ENCODE data around the gene EFCAB6. TPM values are rescaled to one million over a fixed set of nuclear protein-coding genes. Genes with fewer than 3 reads are reported as not detected.

The EFCAB6 gene
- total and polyA plus RNA-seq, 7 experiments from 2014 or later = 0.08 to 1.4 (median 0.39) TPM; not detected in 1

GRCh38 chr22:43841742-43842141 lies 29.6 kb upstream of the EFCAB6 start:
- intact Hi-C loops (cut with micrococcal nuclease) = no loop called here
- no peaks in the 10 kb centered on the region for H3K27me3 Mint-ChIP-seq
- DNase-seq = no peak
- ATAC-seq = no peak
- CTCF ChIA-PET = no interaction called here
- no peak overlapping the region for H3K4me3 Mint-ChIP-seq
- H3K9me3 Mint-ChIP-seq = no peaks in the 10 kb centered on the region
- no peaks in the 10 kb centered on the region for H3K27me3 ChIP-seq (ENCODE audit: control insufficient read depth in 2 of 2, insufficient read depth in 2 of 2, low read length in 2 of 2)
- H3K4me3 ChIP-seq (ENCODE audit: low read length) = no peak overlapping the region
- no peaks in the 10 kb centered on the region for H3K36me3 ChIP-seq (ENCODE audit: control insufficient read depth in 2 of 3, insufficient read depth in 3 of 3, low read length in 3 of 3)
- POLR2A ChIA-PET = no interaction called here
- no peak overlapping the region for H3K27ac ChIP-seq (ENCODE audit: low read depth, low read length)
- no peaks in the 10 kb centered on the region for H3K4me1 ChIP-seq (ENCODE audit: control insufficient read depth in 2 of 2, insufficient read depth in 2 of 2, low read length in 2 of 2)
- peaks cover 0 to 1% (median 0%) of the 10 kb centered on the region in 7 donors for H3K4me1 Mint-ChIP-seq
- H3K36me3 Mint-ChIP-seq = no peaks in the 10 kb centered on the region
- no peaks in the 10 kb centered on the region for H3K9me3 ChIP-seq (ENCODE audit: control insufficient read depth in 2 of 3, low read length in 3 of 3)
- H3K27ac Mint-ChIP-seq = no peak overlapping the region

- intact Hi-C loops (cut with micrococcal nuclease) = no loop called here
- CTCF ChIA-PET = no interaction called here
- Mint-ChIP-seq H3K9me3 (no peaks in the 10 kb centered on the region), H3K36me3 (no peaks in the 10 kb centered on the region), H3K4me1 (peaks cover 0 to 1% (median 0%) of the 10 kb centered on the region in 7 donors), H3K27me3 (no peaks in the 10 kb centered on the region), H3K27ac (no peak overlapping the region), H3K4me3 (no peak overlapping the region)
- Histone ChIP-seq H3K9me3 (ENCODE audit: control insufficient read depth in 2 of 3, low read length in 3 of 3) (no peaks in the 10 kb centered on the region), H3K27me3 (ENCODE audit: control insufficient read depth in 2 of 2, insufficient read depth in 2 of 2, low read length in 2 of 2) (no peaks in the 10 kb centered on the region), H3K4me1 (ENCODE audit: control insufficient read depth in 2 of 2, insufficient read depth in 2 of 2, low read length in 2 of 2) (no peaks in the 10 kb centered on the region), H3K27ac (ENCODE audit: low read depth, low read length) (no peak overlapping the region), H3K36me3 (ENCODE audit: control insufficient read depth in 2 of 3, insufficient read depth in 3 of 3, low read length in 3 of 3) (no peaks in the 10 kb centered on the region), H3K4me3 (ENCODE audit: low read length) (no peak overlapping the region)
- ATAC-seq (no peak), DNase-seq (no peak)
- POLR2A ChIA-PET = no interaction called here
These were observed 28.7 kb upstream of the EFCAB6 start for GRCh38 chr22:43840851-43841250.

DNA sequence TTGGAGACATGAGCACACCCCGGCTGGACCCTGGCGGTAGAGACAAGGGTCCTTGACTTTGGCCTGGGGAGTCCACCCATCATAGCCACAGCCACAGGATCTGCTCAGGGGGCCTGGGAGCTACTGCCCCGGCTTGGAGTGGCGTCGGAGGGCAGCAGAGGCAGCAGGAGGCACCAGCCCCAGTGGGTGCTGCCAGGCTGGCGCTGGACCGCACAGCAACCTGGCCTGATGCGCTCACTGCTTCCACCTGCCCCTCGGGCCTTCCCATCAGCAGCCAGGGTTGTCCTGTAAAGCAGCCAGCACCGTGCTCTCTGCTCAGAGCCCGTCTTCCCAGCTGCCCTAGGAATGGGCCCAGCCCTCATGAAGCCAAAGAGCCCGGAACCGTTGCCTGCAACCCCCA lies 28.3 kb upstream of the EFCAB6 start:
- peaks cover 0 to 3% (median 3%) of the 10 kb centered on the region in 5 donors for H3K27me3 Mint-ChIP-seq
- no peaks in the 10 kb centered on the region for H3K4me1 ChIP-seq (ENCODE audit: control insufficient read depth in 2 of 2, insufficient read depth in 2 of 2, low read length in 2 of 2)
- H3K27ac ChIP-seq (ENCODE audit: low read depth, low read length) = no peak overlapping the region
- no peak overlapping the region for H3K4me3 Mint-ChIP-seq
- intact Hi-C loops (cut with micrococcal nuclease) = no loop called here
- no peaks in the 10 kb centered on the region for H3K36me3 Mint-ChIP-seq
- H3K27me3 ChIP-seq (ENCODE audit: control insufficient read depth in 2 of 2, insufficient read depth in 2 of 2, low read length in 2 of 2) = no peaks in the 10 kb centered on the region
- POLR2A ChIA-PET = no interaction called here
- H3K4me3 ChIP-seq (ENCODE audit: low read length) = no peak overlapping the region
- CTCF ChIA-PET = no interaction called here
- H3K4me1 Mint-ChIP-seq = peaks cover 0 to 1% (median 0%) of the 10 kb centered on the region in 7 donors
- no peaks in the 10 kb centered on the region for H3K36me3 ChIP-seq (ENCODE audit: control insufficient read depth in 2 of 3, insufficient read depth in 3 of 3, low read length in 3 of 3)
- no peak overlapping the region for H3K27ac Mint-ChIP-seq
- ATAC-seq = no peak
- no peaks in the 10 kb centered on the region for H3K9me3 Mint-ChIP-seq
- no peak for DNase-seq
- H3K9me3 ChIP-seq (ENCODE audit: control insufficient read depth in 2 of 3, low read length in 3 of 3) = no peaks in the 10 kb centered on the region

DNA sequence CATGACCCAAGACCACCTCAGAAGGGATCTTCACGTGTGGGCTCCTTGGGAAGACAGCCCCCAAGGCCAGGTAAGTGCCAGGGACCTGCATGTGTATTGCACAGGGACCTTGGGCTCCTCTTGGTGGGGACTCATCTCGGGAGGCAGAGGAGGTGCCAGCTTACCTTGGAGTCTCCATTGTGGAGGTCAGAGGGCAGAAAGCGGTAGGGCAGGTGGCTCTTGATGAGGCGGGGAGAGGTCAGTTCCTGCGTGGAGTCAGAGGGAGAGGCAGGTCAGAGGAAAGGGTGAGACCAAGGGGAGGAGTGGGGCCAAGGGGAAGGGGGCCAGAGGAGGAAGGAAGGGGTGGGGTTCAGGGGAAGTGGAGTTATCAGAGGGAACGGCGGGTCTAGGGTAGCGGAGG lies 27.7 kb upstream of the EFCAB6 start:
- Mint-ChIP-seq H3K4me3 (no peak overlapping the region), H3K36me3 (no peaks in the 10 kb centered on the region), H3K27ac (no peak overlapping the region), H3K27me3 (peaks cover 0 to 8% (median 7%) of the 10 kb centered on the region in 5 donors), H3K4me1 (peaks cover 0 to 1% (median 0%) of the 10 kb centered on the region in 7 donors), H3K9me3 (no peaks in the 10 kb centered on the region)
- CTCF ChIA-PET = no interaction called here
- no peaks in the 10 kb centered on the region for H3K4me1 ChIP-seq (ENCODE audit: control insufficient read depth in 2 of 2, insufficient read depth in 2 of 2, low read length in 2 of 2)
- no peak overlapping the region for H3K4me3 ChIP-seq (ENCODE audit: low read length)
- DNase-seq (no peak), ATAC-seq (no peak)
- H3K27me3 ChIP-seq (ENCODE audit: control insufficient read depth in 2 of 2, insufficient read depth in 2 of 2, low read length in 2 of 2) = no peaks in the 10 kb centered on the region
- no peak overlapping the region for H3K27ac ChIP-seq (ENCODE audit: low read depth, low read length)
- POLR2A ChIA-PET = no interaction called here
- no peaks in the 10 kb centered on the region for H3K36me3 ChIP-seq (ENCODE audit: control insufficient read depth in 2 of 3, insufficient read depth in 3 of 3, low read length in 3 of 3)
- H3K9me3 ChIP-seq (ENCODE audit: control insufficient read depth in 2 of 3, low read length in 3 of 3) = no peaks in the 10 kb centered on the region
- intact Hi-C loops (cut with micrococcal nuclease) = no loop called here

- H3K36me3 ChIP-seq (ENCODE audit: control insufficient read depth in 2 of 3, insufficient read depth in 3 of 3, low read length in 3 of 3) = no peaks in the 10 kb centered on the region
- H3K4me3 ChIP-seq (ENCODE audit: low read length) = no peak overlapping the region
- H3K27ac Mint-ChIP-seq = no peak overlapping the region
- peaks cover 0 to 8% (median 7%) of the 10 kb centered on the region in 5 donors for H3K27me3 Mint-ChIP-seq
- DNase-seq = no peak
- no peaks in the 10 kb centered on the region for H3K36me3 Mint-ChIP-seq
- intact Hi-C loops (cut with micrococcal nuclease) = no loop called here
- ATAC-seq = no peak
- H3K27ac ChIP-seq (ENCODE audit: low read depth, low read length) = no peak overlapping the region
- no peaks in the 10 kb centered on the region for H3K27me3 ChIP-seq (ENCODE audit: control insufficient read depth in 2 of 2, insufficient read depth in 2 of 2, low read length in 2 of 2)
- H3K4me3 Mint-ChIP-seq = no peak overlapping the region
- no peaks in the 10 kb centered on the region for H3K9me3 ChIP-seq (ENCODE audit: control insufficient read depth in 2 of 3, low read length in 3 of 3)
- no peaks in the 10 kb centered on the region for H3K4me1 ChIP-seq (ENCODE audit: control insufficient read depth in 2 of 2, insufficient read depth in 2 of 2, low read length in 2 of 2)
- H3K9me3 Mint-ChIP-seq = no peaks in the 10 kb centered on the region
- POLR2A ChIA-PET = no interaction called here
- CTCF ChIA-PET = no interaction called here
- peaks cover 0 to 1% (median 0%) of the 10 kb centered on the region in 7 donors for H3K4me1 Mint-ChIP-seq
These were observed 26.6 kb upstream of the EFCAB6 start for GRCh38 chr22:43838571-43839307.

DNA sequence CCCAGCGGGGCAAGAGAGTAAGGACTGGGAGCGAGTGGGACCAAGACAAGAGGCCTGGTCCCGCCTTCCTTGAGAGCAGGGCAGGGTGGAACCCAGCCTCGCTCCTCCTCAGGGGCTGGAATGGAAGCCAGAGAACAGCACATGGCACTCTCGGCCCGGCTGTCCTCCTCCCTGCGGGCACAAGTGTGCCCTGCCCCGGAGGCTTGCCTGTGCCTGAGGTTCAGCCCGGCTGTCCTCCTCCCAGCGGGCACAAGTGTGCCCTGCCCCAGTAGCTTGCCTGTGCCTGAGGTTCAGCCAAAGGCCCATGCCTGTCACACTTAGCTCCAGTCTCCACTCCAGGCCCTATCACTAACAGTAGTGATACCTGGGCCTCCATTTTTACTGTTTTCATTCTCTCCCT lies 26.1 kb upstream of the EFCAB6 start:
- Histone ChIP-seq H3K4me3 (ENCODE audit: low read length) (no peak overlapping the region), H3K9me3 (ENCODE audit: control insufficient read depth in 2 of 3, low read length in 3 of 3) (no peaks in the 10 kb centered on the region), H3K4me1 (ENCODE audit: control insufficient read depth in 2 of 2, insufficient read depth in 2 of 2, low read length in 2 of 2) (no peaks in the 10 kb centered on the region), H3K36me3 (ENCODE audit: control insufficient read depth in 2 of 3, insufficient read depth in 3 of 3, low read length in 3 of 3) (no peaks in the 10 kb centered on the region), H3K27me3 (ENCODE audit: control insufficient read depth in 2 of 2, insufficient read depth in 2 of 2, low read length in 2 of 2) (no peaks in the 10 kb centered on the region), H3K27ac (ENCODE audit: low read depth, low read length) (no peak overlapping the region)
- ChIA-PET CTCF (no interaction called here), POLR2A (no interaction called here)
- Mint-ChIP-seq H3K9me3 (no peaks in the 10 kb centered on the region), H3K4me3 (no peak overlapping the region), H3K4me1 (peaks cover 0 to 1% (median 0%) of the 10 kb centered on the region in 7 donors), H3K36me3 (no peaks in the 10 kb centered on the region), H3K27me3 (peaks cover 0 to 8% (median 7%) of the 10 kb centered on the region in 5 donors), H3K27ac (no peak overlapping the region)
- intact Hi-C loops (cut with micrococcal nuclease) = no loop called here
- ATAC-seq (no peak), DNase-seq (no peak)

GRCh38 chr22:43837666-43838065 lies 25.6 kb upstream of the EFCAB6 start:
- Histone ChIP-seq H3K9me3 (ENCODE audit: control insufficient read depth in 2 of 3, low read length in 3 of 3) (no peaks in the 10 kb centered on the region), H3K27ac (ENCODE audit: low read depth, low read length) (no peak overlapping the region), H3K4me3 (ENCODE audit: low read length) (no peak overlapping the region), H3K27me3 (ENCODE audit: control insufficient read depth in 2 of 2, insufficient read depth in 2 of 2, low read length in 2 of 2) (no peaks in the 10 kb centered on the region), H3K36me3 (ENCODE audit: control insufficient read depth in 2 of 3, insufficient read depth in 3 of 3, low read length in 3 of 3) (no peaks in the 10 kb centered on the region), H3K4me1 (ENCODE audit: control insufficient read depth in 2 of 2, insufficient read depth in 2 of 2, low read length in 2 of 2) (no peaks in the 10 kb centered on the region)
- CTCF ChIA-PET = no interaction called here
- H3K9me3 Mint-ChIP-seq = no peaks in the 10 kb centered on the region
- no peak overlapping the region for H3K4me3 Mint-ChIP-seq
- H3K36me3 Mint-ChIP-seq = no peaks in the 10 kb centered on the region
- POLR2A ChIA-PET = no interaction called here
- peaks cover 0 to 10% (median 7%) of the 10 kb centered on the region in 5 donors for H3K27me3 Mint-ChIP-seq
- H3K27ac Mint-ChIP-seq = no peak overlapping the region
- DNase-seq = no peak
- peaks cover 0 to 4% (median 0%) of the 10 kb centered on the region in 7 donors for H3K4me1 Mint-ChIP-seq
- intact Hi-C loops (cut with micrococcal nuclease) = no loop called here
- ATAC-seq = no peak

Measured in naive thymus-derived CD4-positive, alpha-beta T cell (primary cell).